Loucy (cell line): ENCODE measurements around the gene LBHD2.

Experiments used
- CTCF ChIP-seq: fragments of 200-600 bp; sonication (generic); conservative IDR thresholded peaks from 2 replicates; pipeline ENCODE4 v1.5.1; 2014; ENCODE audit warnings: mild to moderate bottlenecking, antibody characterized with exemption, low read length
- EZH2phosphoT487 ChIP-seq: fragments of 200-600 bp; IDR thresholded peaks from 2 replicates; pipeline ENCODE4 v1.6.1; 2018; ENCODE audit warnings: antibody characterized with exemption, mild to moderate bottlenecking, moderate library complexity, borderline replicate concordance

DNA sequence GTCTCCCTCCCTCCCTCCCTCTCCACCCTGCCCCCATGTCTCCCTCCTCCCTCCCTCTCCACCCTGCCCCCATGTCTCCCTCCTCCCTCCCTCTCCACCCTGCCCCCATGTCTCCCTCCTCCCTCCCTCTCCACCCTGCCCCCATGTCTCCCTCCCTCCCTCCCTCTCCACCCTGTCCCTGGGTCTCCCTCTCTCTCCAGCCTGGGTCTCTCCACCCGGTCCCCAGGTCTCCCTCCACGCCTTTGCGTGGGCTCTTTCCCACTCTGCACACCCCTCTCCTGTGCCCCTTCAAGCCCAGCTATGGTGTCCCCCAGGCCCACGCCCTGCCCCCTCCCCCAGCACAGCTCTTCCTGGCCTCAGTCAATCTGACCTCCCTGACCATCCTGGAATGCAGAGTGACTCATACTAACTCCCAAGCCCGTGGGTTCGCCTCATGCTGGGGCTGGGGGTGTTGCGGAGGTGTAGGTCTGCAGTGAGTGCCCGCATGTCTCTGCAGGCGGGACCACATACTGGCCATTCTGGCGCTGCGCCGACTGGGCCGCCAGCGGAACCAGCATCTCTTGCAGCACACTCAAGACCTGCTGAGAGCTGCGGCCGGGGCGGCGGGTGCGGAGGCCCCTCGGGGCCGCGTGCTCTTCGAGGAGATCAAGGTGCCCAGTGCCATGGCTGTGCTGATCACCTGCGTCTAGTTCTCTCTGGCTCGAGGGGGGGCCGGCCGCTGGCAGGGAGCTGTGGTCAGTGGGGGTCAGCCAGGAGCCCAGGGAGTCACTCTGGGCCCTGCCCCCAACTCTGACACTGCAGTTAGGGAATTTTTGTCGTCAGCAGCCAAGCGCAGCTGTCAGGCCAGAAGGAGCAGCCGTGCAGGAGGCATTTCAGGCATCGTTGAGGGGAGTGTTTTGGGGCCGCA, 25.8 kb downstream of the LBHD2 start:
- TF ChIP-seq CTCF (no peak), EZH2phosphoT487 (no peak)
